ENCODE data around the gene GRB2. TPM values are rescaled to one million over a fixed set of nuclear protein-coding genes. Genes with fewer than 3 reads are reported as not detected.
"Not testable (repeated sequence)": the region's sequence is repeated elsewhere in the genome, so short reads cannot be mapped to it uniquely, and the experiment has no call there.

GRB2 gene
- total RNA-seq, 1 donor from 2014 or later, result 74.6 TPM

GRCh38 chr17:75388476-75389030 is 16.9 kb downstream of the GRB2 start:
- peaks cover 0 to 3% (median 0%) of the 10 kb centered on the region in 3 donors for H3K36me3 ChIP-seq (ENCODE audit: control insufficient read depth in 3 of 3, insufficient read depth in 3 of 3, low read length in 3 of 3)

GRCh38 chr17:75387771-75388170 is 17.7 kb downstream of the GRB2 start:
- H3K4me3 ChIP-seq (ENCODE audit: low read length in 3 of 3), result no peak overlapping the region
- no peaks in the 10 kb centered on the region for H3K9me3 ChIP-seq (ENCODE audit: control insufficient read depth in 3 of 3, low read length in 3 of 3)
- no peaks in the 10 kb centered on the region for H3K27me3 ChIP-seq (ENCODE audit: control insufficient read depth in 3 of 3, insufficient read depth in 3 of 3, low read length in 3 of 3)
- peaks cover 6 to 23% (median 10%) of the 10 kb centered on the region in 3 donors for H3K4me1 ChIP-seq (ENCODE audit: control insufficient read depth in 3 of 3, insufficient read depth in 3 of 3, low read length in 3 of 3)
- peaks cover 0 to 3% (median 0%) of the 10 kb centered on the region in 3 donors for H3K36me3 ChIP-seq (ENCODE audit: control insufficient read depth in 3 of 3, insufficient read depth in 3 of 3, low read length in 3 of 3)
- no peak overlapping the region for H3K9ac ChIP-seq (ENCODE audit: low read depth in 1 of 3, low read length in 3 of 3)
- no peak overlapping the region for H3K27ac ChIP-seq (ENCODE audit: low read depth, low read length)

More at GRCh38 chr17:75388476-75389030, 16.9 kb downstream of the GRB2 start:
- H3K9me3 ChIP-seq (ENCODE audit: control insufficient read depth in 3 of 3, low read length in 3 of 3), result no peaks in the 10 kb centered on the region
- no peaks in the 10 kb centered on the region for H3K27me3 ChIP-seq (ENCODE audit: control insufficient read depth in 3 of 3, insufficient read depth in 3 of 3, low read length in 3 of 3)
- H3K9ac ChIP-seq (ENCODE audit: low read depth in 1 of 3, low read length in 3 of 3), result no peak overlapping the region
- H3K4me1 ChIP-seq (ENCODE audit: control insufficient read depth in 3 of 3, insufficient read depth in 3 of 3, low read length in 3 of 3), result peaks cover 12 to 28% (median 15%) of the 10 kb centered on the region in 3 donors
- H3K4me3 ChIP-seq (ENCODE audit: low read length in 3 of 3), result no peak overlapping the region
- H3K27ac ChIP-seq (ENCODE audit: low read depth, low read length), result no peak overlapping the region

- H3K4me1 ChIP-seq (ENCODE audit: control insufficient read depth in 3 of 3, insufficient read depth in 3 of 3, low read length in 3 of 3), result peaks cover 2 to 13% (median 10%) of the 10 kb centered on the region in 3 donors
- H3K4me3 ChIP-seq (ENCODE audit: low read length in 3 of 3), result no peak overlapping the region
- no peak overlapping the region for H3K9ac ChIP-seq (ENCODE audit: low read depth in 1 of 3, low read length in 3 of 3)
- no peak overlapping the region for H3K27ac ChIP-seq (ENCODE audit: low read depth, low read length)
- no peaks in the 10 kb centered on the region for H3K27me3 ChIP-seq (ENCODE audit: control insufficient read depth in 3 of 3, insufficient read depth in 3 of 3, low read length in 3 of 3)
- peaks cover 0 to 3% (median 0%) of the 10 kb centered on the region in 3 donors for H3K36me3 ChIP-seq (ENCODE audit: control insufficient read depth in 3 of 3, insufficient read depth in 3 of 3, low read length in 3 of 3)
- H3K9me3 ChIP-seq (ENCODE audit: control insufficient read depth in 3 of 3, low read length in 3 of 3), result no peaks in the 10 kb centered on the region
Observed at GRCh38 chr17:75386430-75386829, 19.0 kb downstream of the GRB2 start.

GRCh38 chr17:75384751-75385150 is 20.7 kb downstream of the GRB2 start:
- Histone ChIP-seq H3K9ac (ENCODE audit: low read depth in 1 of 3, low read length in 3 of 3) (no peak overlapping the region), H3K4me1 (ENCODE audit: control insufficient read depth in 3 of 3, insufficient read depth in 3 of 3, low read length in 3 of 3) (peaks cover 0 to 2% (median 0%) of the 10 kb centered on the region in 3 donors), H3K36me3 (ENCODE audit: control insufficient read depth in 3 of 3, insufficient read depth in 3 of 3, low read length in 3 of 3) (peaks cover 0 to 3% (median 0%) of the 10 kb centered on the region in 3 donors)

GRCh38 chr17:75383842-75384195 is 21.7 kb downstream of the GRB2 start:
- Histone ChIP-seq H3K9ac (ENCODE audit: low read depth in 1 of 3, low read length in 3 of 3) (no peak overlapping the region), H3K27me3 (ENCODE audit: control insufficient read depth in 3 of 3, insufficient read depth in 3 of 3, low read length in 3 of 3) (no peaks in the 10 kb centered on the region), H3K4me1 (ENCODE audit: control insufficient read depth in 3 of 3, insufficient read depth in 3 of 3, low read length in 3 of 3) (peaks cover 0 to 2% (median 0%) of the 10 kb centered on the region in 3 donors), H3K4me3 (ENCODE audit: low read length in 3 of 3) (no peak overlapping the region), H3K9me3 (ENCODE audit: control insufficient read depth in 3 of 3, low read length in 3 of 3) (no peaks in the 10 kb centered on the region), H3K36me3 (ENCODE audit: control insufficient read depth in 3 of 3, insufficient read depth in 3 of 3, low read length in 3 of 3) (peaks cover 0 to 3% (median 0%) of the 10 kb centered on the region in 3 donors), H3K27ac (ENCODE audit: low read depth, low read length) (no peak overlapping the region)

More at GRCh38 chr17:75384751-75385150, 20.7 kb downstream of the GRB2 start:
- no peak overlapping the region for H3K4me3 ChIP-seq (ENCODE audit: low read length in 3 of 3)
- no peaks in the 10 kb centered on the region for H3K9me3 ChIP-seq (ENCODE audit: control insufficient read depth in 3 of 3, low read length in 3 of 3)
- H3K27ac ChIP-seq (ENCODE audit: low read depth, low read length), result no peak overlapping the region
- H3K27me3 ChIP-seq (ENCODE audit: control insufficient read depth in 3 of 3, insufficient read depth in 3 of 3, low read length in 3 of 3), result no peaks in the 10 kb centered on the region

GRCh38 chr17:75380750-75381149 is 24.7 kb downstream of the GRB2 start:
- Histone ChIP-seq H3K9ac (ENCODE audit: low read depth in 1 of 3, low read length in 3 of 3) (no peak overlapping the region), H3K4me1 (ENCODE audit: control insufficient read depth in 3 of 3, insufficient read depth in 3 of 3, low read length in 3 of 3) (peaks cover 0 to 2% (median 0%) of the 10 kb centered on the region in 3 donors), H3K4me3 (ENCODE audit: low read length in 3 of 3) (no peak overlapping the region), H3K36me3 (ENCODE audit: control insufficient read depth in 3 of 3, insufficient read depth in 3 of 3, low read length in 3 of 3) (no peaks in the 10 kb centered on the region), H3K27ac (ENCODE audit: low read depth, low read length) (no peak overlapping the region), H3K9me3 (ENCODE audit: control insufficient read depth in 3 of 3, low read length in 3 of 3) (no peaks in the 10 kb centered on the region), H3K27me3 (ENCODE audit: control insufficient read depth in 3 of 3, insufficient read depth in 3 of 3, low read length in 3 of 3) (no peaks in the 10 kb centered on the region)

- Histone ChIP-seq H3K27me3 (ENCODE audit: control insufficient read depth in 3 of 3, insufficient read depth in 3 of 3, low read length in 3 of 3) (no peaks in the 10 kb centered on the region), H3K4me3 (ENCODE audit: low read length in 3 of 3) (no peak overlapping the region), H3K27ac (ENCODE audit: low read depth, low read length) (no peak overlapping the region), H3K9ac (ENCODE audit: low read depth in 1 of 3, low read length in 3 of 3) (no peak overlapping the region), H3K9me3 (ENCODE audit: control insufficient read depth in 3 of 3, low read length in 3 of 3) (no peaks in the 10 kb centered on the region), H3K4me1 (ENCODE audit: control insufficient read depth in 3 of 3, insufficient read depth in 3 of 3, low read length in 3 of 3) (peaks cover 0 to 2% (median 0%) of the 10 kb centered on the region in 3 donors), H3K36me3 (ENCODE audit: control insufficient read depth in 3 of 3, insufficient read depth in 3 of 3, low read length in 3 of 3) (no peaks in the 10 kb centered on the region)
Observed at GRCh38 chr17:75380315-75380714, 25.2 kb downstream of the GRB2 start.

- not testable (repeated sequence) for H3K4me3 ChIP-seq (ENCODE audit: low read length in 3 of 3)
Observed at GRCh38 chr17:75379426-75379825, 26.1 kb downstream of the GRB2 start.

GRCh38 chr17:75373280-75373679 is 32.2 kb downstream of the GRB2 start:
- peaks cover 16 to 30% (median 18%) of the 10 kb centered on the region in 3 donors for H3K4me1 ChIP-seq (ENCODE audit: control insufficient read depth in 3 of 3, insufficient read depth in 3 of 3, low read length in 3 of 3)
- H3K27ac ChIP-seq (ENCODE audit: low read depth, low read length), result no peak overlapping the region

More at GRCh38 chr17:75379426-75379825, 26.1 kb downstream of the GRB2 start:
- H3K27ac ChIP-seq (ENCODE audit: low read depth, low read length); H3K4me1 ChIP-seq (ENCODE audit: control insufficient read depth in 3 of 3, insufficient read depth in 3 of 3, low read length in 3 of 3); H3K9ac ChIP-seq (ENCODE audit: low read depth in 1 of 3, low read length in 3 of 3); H3K9me3 ChIP-seq (ENCODE audit: control insufficient read depth in 3 of 3, low read length in 3 of 3); H3K36me3 ChIP-seq (ENCODE audit: control insufficient read depth in 3 of 3, insufficient read depth in 3 of 3, low read length in 3 of 3); H3K27me3 ChIP-seq (ENCODE audit: control insufficient read depth in 3 of 3, insufficient read depth in 3 of 3, low read length in 3 of 3): not testable (repeated sequence)

GRCh38 chr17:75371981-75372380 is 33.5 kb downstream of the GRB2 start:
- Histone ChIP-seq H3K9ac (ENCODE audit: low read depth in 1 of 3, low read length in 3 of 3) (no peak overlapping the region), H3K4me3 (ENCODE audit: low read length in 3 of 3) (no peak overlapping the region), H3K9me3 (ENCODE audit: control insufficient read depth in 3 of 3, low read length in 3 of 3) (no peaks in the 10 kb centered on the region), H3K27me3 (ENCODE audit: control insufficient read depth in 3 of 3, insufficient read depth in 3 of 3, low read length in 3 of 3) (no peaks in the 10 kb centered on the region), H3K36me3 (ENCODE audit: control insufficient read depth in 3 of 3, insufficient read depth in 3 of 3, low read length in 3 of 3) (peaks cover 0 to 2% (median 0%) of the 10 kb centered on the region in 3 donors), H3K27ac (ENCODE audit: low read depth, low read length) (no peak overlapping the region), H3K4me1 (ENCODE audit: control insufficient read depth in 3 of 3, insufficient read depth in 3 of 3, low read length in 3 of 3) (peaks cover 16 to 30% (median 19%) of the 10 kb centered on the region in 3 donors)

More at GRCh38 chr17:75373280-75373679, 32.2 kb downstream of the GRB2 start:
- no peaks in the 10 kb centered on the region for H3K9me3 ChIP-seq (ENCODE audit: control insufficient read depth in 3 of 3, low read length in 3 of 3)
- no peaks in the 10 kb centered on the region for H3K27me3 ChIP-seq (ENCODE audit: control insufficient read depth in 3 of 3, insufficient read depth in 3 of 3, low read length in 3 of 3)
- no peak overlapping the region for H3K4me3 ChIP-seq (ENCODE audit: low read length in 3 of 3)
- peaks cover 0 to 2% (median 0%) of the 10 kb centered on the region in 3 donors for H3K36me3 ChIP-seq (ENCODE audit: control insufficient read depth in 3 of 3, insufficient read depth in 3 of 3, low read length in 3 of 3)
- no peak overlapping the region for H3K9ac ChIP-seq (ENCODE audit: low read depth in 1 of 3, low read length in 3 of 3)
